Astrocyte (in vitro differentiated cells and primary cell): ENCODE data around the gene PREPL.

Source experiments
- CTCF ChIP-seq: IDR thresholded peaks from 2 replicates; pipeline ENCODE4 v1.5.1; 2011; ENCODE audit warnings: low read depth, mild to moderate bottlenecking, inconsistent platforms, low read length, moderate library complexity; ENCODE audit not compliant: insufficient read depth
- EZH2 ChIP-seq: IDR thresholded peaks from 2 replicates; pipeline ENCODE4 v1.6.1; 2012; ENCODE audit warnings: mild to moderate bottlenecking, low read length, inconsistent platforms; ENCODE audit not compliant: insufficient read depth

GRCh38 chr2:44295633-44296359, 65.5 kb downstream of the PREPL start:
- TF ChIP-seq CTCF (no peak), EZH2 (no peak)
